ENCODE results near the gene MRPS17. TPM values are rescaled to one million over a fixed set of nuclear protein-coding genes. Genes with fewer than 3 reads are reported as not detected.
"Not testable (repeated sequence)": the region's sequence is repeated elsewhere in the genome, so short reads cannot be mapped to it uniquely, and the experiment has no call there.

Gene MRPS17
- total and polyA plus RNA-seq, 11 donors: 14.8 to 28.1 (median 19.0) TPM

DNA sequence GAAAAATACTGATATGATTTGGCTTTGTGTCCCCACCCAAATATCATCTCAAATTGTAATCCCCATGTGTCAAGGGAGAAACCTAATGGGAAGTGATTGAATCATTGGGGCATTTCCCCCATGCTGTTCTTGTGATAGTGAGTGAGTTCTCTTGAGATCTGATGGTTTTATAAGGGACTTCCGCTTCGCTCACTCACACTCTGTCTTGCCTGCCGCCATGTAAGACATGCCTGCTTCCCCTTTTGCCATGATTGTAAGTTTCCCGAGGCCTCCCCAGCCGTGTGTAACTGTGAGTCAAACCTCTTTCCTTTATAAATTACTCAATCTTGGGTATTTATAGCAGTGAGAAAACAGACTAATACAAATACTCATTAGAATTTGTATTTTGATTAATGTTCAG, 5.1 kb upstream of the MRPS17 start:
- TF ChIP-seq, protein P1, sequence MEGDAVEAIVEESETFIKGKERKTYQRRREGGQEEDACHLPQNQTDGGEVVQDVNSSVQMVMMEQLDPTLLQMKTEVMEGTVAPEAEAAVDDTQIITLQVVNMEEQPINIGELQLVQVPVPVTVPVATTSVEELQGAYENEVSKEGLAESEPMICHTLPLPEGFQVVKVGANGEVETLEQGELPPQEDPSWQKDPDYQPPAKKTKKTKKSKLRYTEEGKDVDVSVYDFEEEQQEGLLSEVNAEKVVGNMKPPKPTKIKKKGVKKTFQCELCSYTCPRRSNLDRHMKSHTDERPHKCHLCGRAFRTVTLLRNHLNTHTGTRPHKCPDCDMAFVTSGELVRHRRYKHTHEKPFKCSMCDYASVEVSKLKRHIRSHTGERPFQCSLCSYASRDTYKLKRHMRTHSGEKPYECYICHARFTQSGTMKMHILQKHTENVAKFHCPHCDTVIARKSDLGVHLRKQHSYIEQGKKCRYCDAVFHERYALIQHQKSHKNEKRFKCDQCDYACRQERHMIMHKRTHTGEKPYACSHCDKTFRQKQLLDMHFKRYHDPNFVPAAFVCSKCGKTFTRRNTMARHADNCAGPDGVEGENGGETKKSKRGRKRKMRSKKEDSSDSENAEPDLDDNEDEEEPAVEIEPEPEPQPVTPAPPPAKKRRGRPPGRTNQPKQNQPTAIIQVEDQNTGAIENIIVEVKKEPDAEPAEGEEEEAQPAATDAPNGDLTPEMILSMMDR (IDR thresholded peaks at IDR 0.05): no peak
- TF ChIP-seq POLR2A (IDR thresholded peaks at IDR 0.05): no peak
- peaks cover 0 to 18% (median 6%) of the 10 kb centered on the region in 12 donors for H3K9me3 ChIP-seq
- 90 to 95% (median 92%) methylated on average over 5 of the region's 5 CpGs for WGBS, 4 donors
- ATAC-seq: no peak
- no peak overlapping the region for H3K4me3 ChIP-seq
- intact Hi-C loops (cut with DNase I): loop anchor here in 1 of 10 donors (10.0 kb wide), 1 partner anchor 52 kb away; no protein-coding TSS in a partner anchor
- no peaks in the 10 kb centered on the region for H3K27me3 ChIP-seq
- H3K27ac ChIP-seq: no peak overlapping the region
- peaks cover 0 to 2% (median 0%) of the 10 kb centered on the region in 12 donors for H3K4me1 ChIP-seq
- peaks cover 0 to 4% (median 0%) of the 10 kb centered on the region in 9 donors for H3K36me3 ChIP-seq
- no peak for DNase-seq

DNA sequence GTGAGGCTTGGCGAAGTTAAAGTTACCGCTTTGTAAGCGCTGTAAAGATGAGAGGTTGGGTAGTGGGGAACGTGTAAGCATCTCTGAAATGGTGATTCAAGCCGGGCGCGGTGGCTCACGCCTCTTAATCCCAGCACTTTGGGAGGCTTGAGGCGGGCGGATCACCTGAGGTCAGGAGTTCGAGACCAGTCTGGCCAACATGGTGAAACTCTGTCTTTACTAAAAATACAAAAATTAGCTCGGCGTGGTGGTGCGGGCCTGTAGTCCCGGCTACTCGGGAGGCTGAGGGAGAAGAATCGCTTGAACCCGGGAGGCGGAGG, 635 bp downstream of the MRPS17 start:
- 34 to 48% (median 41%) methylated on average over 19 of the region's 19 CpGs for WGBS, 4 donors
- DNase-seq; ATAC-seq; H3K9me3 ChIP-seq; H3K27me3 ChIP-seq; intact Hi-C loops (cut with DNase I): not testable (repeated sequence)
- H3K27ac ChIP-seq: peak overlapping the region in 10 of 12 donors; percentile 63 to 89 (median 78)
- peaks cover 0 to 11% (median 8%) of the 10 kb centered on the region in 12 donors for H3K4me1 ChIP-seq
- H3K4me3 ChIP-seq: peak overlapping the region; percentile 73 to 95 (median 82)
- peaks cover 0 to 36% (median 26%) of the 10 kb centered on the region in 9 donors for H3K36me3 ChIP-seq

DNA sequence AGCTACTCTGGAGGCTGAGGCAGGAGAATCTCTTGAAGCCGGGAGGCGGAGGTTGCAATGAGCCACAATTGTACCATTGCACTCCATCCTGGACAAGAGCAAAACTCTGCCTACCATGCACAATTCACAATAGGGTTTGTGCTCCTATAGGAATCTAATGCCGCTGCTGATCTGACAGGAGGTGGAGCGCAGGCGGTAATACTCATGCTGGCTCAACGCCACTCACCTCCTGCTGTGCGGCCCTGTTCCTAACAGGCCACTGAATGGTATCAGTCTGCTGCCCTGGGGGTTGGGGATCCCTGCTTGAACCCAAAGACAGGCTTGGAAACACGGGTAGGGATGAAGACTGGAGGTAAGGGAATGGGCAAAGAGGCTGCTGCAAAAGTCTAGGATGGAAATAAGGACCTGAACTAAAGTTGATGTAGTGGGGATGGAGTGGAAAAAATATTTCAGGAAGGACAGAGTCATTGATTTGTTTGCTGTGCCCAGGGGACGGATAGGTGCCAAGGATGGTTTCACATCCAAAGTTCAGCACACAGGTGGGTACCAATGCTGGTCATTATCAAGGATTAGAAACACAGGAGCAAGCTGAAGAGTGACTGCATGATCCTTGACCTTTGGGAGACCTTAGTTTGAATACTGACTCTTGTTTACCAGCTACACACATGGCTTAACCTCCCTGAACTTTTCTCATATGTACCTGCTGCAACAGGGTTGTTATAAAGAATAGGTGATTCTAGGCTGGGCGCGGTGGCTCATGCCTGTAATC, 2.2 kb downstream of the MRPS17 start:
- no peak for DNase-seq
- Histone ChIP-seq H3K4me1 (peaks cover 0 to 11% (median 8%) of the 10 kb centered on the region in 12 donors), H3K9me3 (no peaks in the 10 kb centered on the region), H3K4me3 (no peak overlapping the region), H3K27me3 (no peaks in the 10 kb centered on the region), H3K27ac (no peak overlapping the region), H3K36me3 (peaks cover 0 to 36% (median 26%) of the 10 kb centered on the region in 9 donors)
- no peak for TF ChIP-seq POLR2A (IDR thresholded peaks at IDR 0.05)
- TF ChIP-seq, protein P1 (IDR thresholded peaks at IDR 0.05): no peak
- WGBS, 4 donors: 89 to 90% (median 90%) methylated on average over 11 of the region's 11 CpGs
- no peak for ATAC-seq
- intact Hi-C loops (cut with DNase I): no loop called here

DNA sequence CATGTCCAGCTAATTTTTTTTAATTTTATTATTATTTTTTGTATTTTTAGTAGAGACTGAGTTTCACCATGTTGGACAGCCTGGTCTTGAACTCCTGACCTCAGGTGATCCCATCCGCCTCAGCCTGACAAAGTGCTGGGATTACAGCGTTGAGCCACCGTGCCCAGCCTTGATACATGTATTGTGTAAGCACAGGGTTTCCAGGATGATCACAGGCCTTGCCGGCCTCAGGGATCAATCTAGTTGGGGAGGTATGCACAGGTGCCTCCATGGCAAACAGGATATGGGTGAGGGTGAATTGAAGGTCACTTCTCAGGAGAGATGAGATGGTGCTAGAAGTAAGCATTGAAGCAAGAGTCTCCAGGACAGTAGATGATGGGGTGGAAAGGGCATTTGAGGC, 5.5 kb downstream of the MRPS17 start:
- Histone ChIP-seq H3K27ac (no peak overlapping the region), H3K36me3 (peaks cover 0 to 36% (median 26%) of the 10 kb centered on the region in 9 donors), H3K9me3 (no peaks in the 10 kb centered on the region), H3K27me3 (no peaks in the 10 kb centered on the region), H3K4me1 (peaks cover 0 to 10% (median 6%) of the 10 kb centered on the region in 12 donors), H3K4me3 (no peak overlapping the region)
- DNase-seq: no peak
- TF ChIP-seq POLR2A (IDR thresholded peaks at IDR 0.05): no peak
- TF ChIP-seq, protein P1 (IDR thresholded peaks at IDR 0.05): no peak
- 85 to 93% (median 93%) methylated on average over 4 of the region's 4 CpGs for WGBS, 4 donors
- intact Hi-C loops (cut with DNase I): no loop called here
- ATAC-seq: no peak

Data from heart left ventricle (tissue), 16 donors.